HepG2 (cell line): ENCODE results near the gene KCTD6. TPM values are rescaled to one million over a fixed set of nuclear protein-coding genes. Genes with fewer than 3 reads are reported as not detected.

ENCODE experiments used
- BORCS8-MEF2B ChIP-seq: sonication (generic); formaldehyde crosslinking; IDR thresholded peaks from 2 replicates; pipeline ENCODE4 v1.8.0; 2022; ENCODE audit warnings: mild to moderate bottlenecking, missing genetic modification reagents
- FOXM1 ChIP-seq: sonication (generic); formaldehyde crosslinking; IDR thresholded peaks from 2 replicates; pipeline ENCODE4 v1.5.0; 2020; ENCODE audit warnings: missing genetic modification reagents
- GPBP1L1 ChIP-seq: sonication (generic); formaldehyde crosslinking; IDR thresholded peaks from 2 replicates; pipeline ENCODE4 v1.5.0; 2020; ENCODE audit warnings: mild to moderate bottlenecking, missing genetic modification reagents
- HNF4G ChIP-seq, 2 experiments: sonication (generic) in 1 of 2; formaldehyde crosslinking in 1 of 2; IDR thresholded peaks; 2 replicates each; pipeline versions ENCODE4 v1.4.0 to v1.6.1; 2011 to 2020; ENCODE audit warnings: borderline replicate concordance in 2 of 2, low read depth in 2 of 2, mild to moderate bottlenecking in 2 of 2, low read length in 1 of 2, missing genetic modification reagents in 1 of 2, moderate library complexity in 1 of 2
- JUN ChIP-seq: sonication (generic); formaldehyde crosslinking; IDR thresholded peaks from 2 replicates; pipeline ENCODE4 v1.4.0; 2020; ENCODE audit warnings: mild to moderate bottlenecking, missing genetic modification reagents
- PAWR ChIP-seq: sonication (generic); formaldehyde crosslinking; IDR thresholded peaks from 2 replicates; pipeline ENCODE4 v1.4.0; 2020; ENCODE audit warnings: missing genetic modification reagents, mild to moderate bottlenecking, borderline replicate concordance
- POLR2AphosphoS5 ChIP-seq: IDR thresholded peaks from 2 replicates; pipeline ENCODE4 v1.6.1; 2012; ENCODE audit warnings: low read depth, low read length
- TARDBP ChIP-seq: sonication (generic); formaldehyde crosslinking; IDR thresholded peaks from 2 replicates; pipeline ENCODE4 v1.8.0; 2022; ENCODE audit warnings: mild to moderate bottlenecking, missing genetic modification reagents
- TSC22D2 ChIP-seq: sonication (generic); formaldehyde crosslinking; IDR thresholded peaks from 2 replicates; pipeline ENCODE4 v1.5.1; 2020; ENCODE audit warnings: missing genetic modification reagents, mild to moderate bottlenecking, borderline replicate concordance
- ZBTB3 ChIP-seq: sonication (generic); formaldehyde crosslinking; IDR thresholded peaks from 2 replicates; pipeline ENCODE4 v1.4.0; 2020; ENCODE audit warnings: low read depth, mild to moderate bottlenecking, moderate library complexity, missing genetic modification reagents, borderline replicate concordance
- ZKSCAN5 ChIP-seq: sonication (generic); formaldehyde crosslinking; IDR thresholded peaks from 2 replicates; pipeline ENCODE4 v1.5.1; 2020; ENCODE audit warnings: mild to moderate bottlenecking, missing genetic modification reagents
- ZNF180 ChIP-seq: sonication (generic); formaldehyde crosslinking; IDR thresholded peaks from 2 replicates; pipeline ENCODE4 v1.4.0; 2020; ENCODE audit warnings: low read depth, missing genetic modification reagents, borderline replicate concordance
- ZNF256 ChIP-seq: sonication (generic); formaldehyde crosslinking; conservative IDR thresholded peaks from 2 replicates; pipeline ENCODE4 v1.4.0; 2020; ENCODE audit warnings: missing genetic modification reagents
- ZNF558 ChIP-seq: sonication (generic); formaldehyde crosslinking; IDR thresholded peaks from 2 replicates; pipeline ENCODE4 v1.9.0; 2022; ENCODE audit warnings: mild to moderate bottlenecking, missing genetic modification reagents, borderline replicate concordance
- ZNF788 ChIP-seq: sonication (generic); formaldehyde crosslinking; IDR thresholded peaks from 2 replicates; pipeline ENCODE4 v1.5.0; 2020; ENCODE audit warnings: mild to moderate bottlenecking, missing genetic modification reagents, borderline replicate concordance
- ZNF83 ChIP-seq: sonication (generic); formaldehyde crosslinking; IDR thresholded peaks from 2 replicates; pipeline ENCODE4 v1.4.0; 2020; ENCODE audit warnings: missing genetic modification reagents, mild to moderate bottlenecking, borderline replicate concordance
- polyA plus RNA-seq, 8 experiments: library from polyadenylated mRNA; depleted of rRNA in 3 of 8; stranded (reverse) in 7 of 8; unstranded in 1 of 8; fragments of >200 nt; fragmentation: Illumina TruSeq in 4 of 8; extraction: Trizol in 4 of 8; gene quantifications; 2 replicates each; pipeline versions ENCODE4 v1.2.1 to v1.2.3, GENCODE V29; 2011 to 2016; ENCODE audit warnings: low read depth in 4 of 8, missing spikeins in 1 of 8, mixed read lengths in 1 of 8; ENCODE audit not compliant: insufficient read depth in 1 of 8
- total RNA-seq, 5 experiments: library from RNA; depleted of rRNA; stranded (reverse); fragments of >200 nt; fragmentation: Illumina TruSeq; extraction: Trizol; gene quantifications; 2 replicates each; pipeline ENCODE4 v1.2.3, GENCODE V29; 2016; ENCODE audit warnings: low read depth in 1 of 5
- TF ChIP-seq, protein P1 (sequence below): IDR thresholded peaks from 2 replicates; pipeline ENCODE4 v1.6.1; 2016; ENCODE audit warnings: low read depth, missing genetic modification reagents, missing compliant biosample characterization
- TF ChIP-seq, protein P2 (sequence below): sonication (generic); formaldehyde crosslinking; IDR thresholded peaks from 2 replicates; pipeline ENCODE4 v1.4.0; 2020; ENCODE audit warnings: mild to moderate bottlenecking, missing genetic modification reagents

KCTD6 gene
- total and polyA plus RNA-seq, 2 of the 13 experiments (the other 11 are each of a cell fraction or from before 2014, with no cell fraction given): 13.4 to 14.2 TPM

DNA sequence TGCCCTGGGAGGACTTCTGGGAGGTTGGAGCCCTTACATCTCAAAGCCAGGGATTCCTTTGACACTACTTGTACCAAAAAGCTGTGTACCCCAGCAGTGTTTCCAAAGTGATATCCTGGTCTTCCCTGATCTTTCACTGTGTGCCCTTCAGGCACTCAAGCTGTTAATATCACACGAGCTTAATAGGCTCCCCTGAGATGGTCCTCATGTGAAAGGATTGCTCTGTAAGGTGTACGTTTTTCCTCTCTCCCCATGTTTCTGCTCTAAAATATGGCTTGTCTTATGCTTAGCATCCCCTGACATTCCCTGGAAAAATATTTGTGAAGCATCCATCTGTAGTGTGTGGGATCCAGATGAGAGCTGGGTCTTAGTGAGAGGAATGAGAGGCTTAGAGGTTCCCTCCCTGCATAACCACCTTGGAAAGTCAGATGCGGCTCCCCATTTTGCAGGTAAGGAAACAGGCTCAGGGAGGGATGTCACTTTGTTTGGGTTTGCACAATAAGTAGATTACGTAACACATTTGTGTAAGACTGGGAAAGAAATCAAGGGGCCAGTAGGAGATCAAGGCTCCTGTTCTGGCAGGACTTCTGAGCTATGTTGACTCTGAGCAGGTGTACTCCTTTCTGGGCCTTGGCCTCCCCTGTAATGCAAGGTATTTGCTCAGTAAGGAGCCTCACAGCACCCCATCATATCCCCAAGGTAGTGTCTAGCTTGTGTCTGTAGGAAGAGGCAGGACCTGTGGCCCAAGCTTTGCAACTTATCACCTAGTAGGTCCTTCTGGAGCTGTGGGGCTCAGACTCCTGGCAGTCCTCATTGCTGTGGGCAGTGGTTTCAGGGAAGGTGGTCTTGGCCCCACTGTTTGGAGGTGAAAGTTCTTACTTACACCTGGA, 45.8 kb downstream of the KCTD6 start (continued):
- TF ChIP-seq, protein P1, sequence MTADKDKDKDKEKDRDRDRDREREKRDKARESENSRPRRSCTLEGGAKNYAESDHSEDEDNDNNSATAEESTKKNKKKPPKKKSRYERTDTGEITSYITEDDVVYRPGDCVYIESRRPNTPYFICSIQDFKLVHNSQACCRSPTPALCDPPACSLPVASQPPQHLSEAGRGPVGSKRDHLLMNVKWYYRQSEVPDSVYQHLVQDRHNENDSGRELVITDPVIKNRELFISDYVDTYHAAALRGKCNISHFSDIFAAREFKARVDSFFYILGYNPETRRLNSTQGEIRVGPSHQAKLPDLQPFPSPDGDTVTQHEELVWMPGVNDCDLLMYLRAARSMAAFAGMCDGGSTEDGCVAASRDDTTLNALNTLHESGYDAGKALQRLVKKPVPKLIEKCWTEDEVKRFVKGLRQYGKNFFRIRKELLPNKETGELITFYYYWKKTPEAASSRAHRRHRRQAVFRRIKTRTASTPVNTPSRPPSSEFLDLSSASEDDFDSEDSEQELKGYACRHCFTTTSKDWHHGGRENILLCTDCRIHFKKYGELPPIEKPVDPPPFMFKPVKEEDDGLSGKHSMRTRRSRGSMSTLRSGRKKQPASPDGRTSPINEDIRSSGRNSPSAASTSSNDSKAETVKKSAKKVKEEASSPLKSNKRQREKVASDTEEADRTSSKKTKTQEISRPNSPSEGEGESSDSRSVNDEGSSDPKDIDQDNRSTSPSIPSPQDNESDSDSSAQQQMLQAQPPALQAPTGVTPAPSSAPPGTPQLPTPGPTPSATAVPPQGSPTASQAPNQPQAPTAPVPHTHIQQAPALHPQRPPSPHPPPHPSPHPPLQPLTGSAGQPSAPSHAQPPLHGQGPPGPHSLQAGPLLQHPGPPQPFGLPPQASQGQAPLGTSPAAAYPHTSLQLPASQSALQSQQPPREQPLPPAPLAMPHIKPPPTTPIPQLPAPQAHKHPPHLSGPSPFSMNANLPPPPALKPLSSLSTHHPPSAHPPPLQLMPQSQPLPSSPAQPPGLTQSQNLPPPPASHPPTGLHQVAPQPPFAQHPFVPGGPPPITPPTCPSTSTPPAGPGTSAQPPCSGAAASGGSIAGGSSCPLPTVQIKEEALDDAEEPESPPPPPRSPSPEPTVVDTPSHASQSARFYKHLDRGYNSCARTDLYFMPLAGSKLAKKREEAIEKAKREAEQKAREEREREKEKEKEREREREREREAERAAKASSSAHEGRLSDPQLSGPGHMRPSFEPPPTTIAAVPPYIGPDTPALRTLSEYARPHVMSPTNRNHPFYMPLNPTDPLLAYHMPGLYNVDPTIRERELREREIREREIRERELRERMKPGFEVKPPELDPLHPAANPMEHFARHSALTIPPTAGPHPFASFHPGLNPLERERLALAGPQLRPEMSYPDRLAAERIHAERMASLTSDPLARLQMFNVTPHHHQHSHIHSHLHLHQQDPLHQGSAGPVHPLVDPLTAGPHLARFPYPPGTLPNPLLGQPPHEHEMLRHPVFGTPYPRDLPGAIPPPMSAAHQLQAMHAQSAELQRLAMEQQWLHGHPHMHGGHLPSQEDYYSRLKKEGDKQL (CRISPR knock-in tag): no peak
- TF ChIP-seq FOXM1 (CRISPR knock-in tag) (no peak), TSC22D2 (CRISPR knock-in tag) (no peak), ZNF256 (CRISPR knock-in tag) (0 out of 2 replicates have a peak, but pooled peaks have one; percentile 41), POLR2AphosphoS5 (0 out of 2 replicates have a peak, but pooled peaks have one; percentile 1), BORCS8-MEF2B (0 out of 2 replicates have a peak, but pooled peaks have one; percentile 7), HNF4G (IDR thresholded peaks at IDR 0.05; ENCODE audit: borderline replicate concordance, low read depth, low read length) (no peak), HNF4G (CRISPR knock-in tag; IDR thresholded peaks at IDR 0.05; ENCODE audit: borderline replicate concordance, low read depth) (0 out of 2 replicates have a peak, but pooled peaks have one; percentile 3), JUN (no peak), ZNF558 (CRISPR knock-in tag) (no peak), ZKSCAN5 (no peak), ZBTB3 (CRISPR knock-in tag) (no peak), PAWR (no peak), ZNF788 (CRISPR knock-in tag) (no peak), GPBP1L1 (CRISPR knock-in tag) (no peak), ZNF83 (CRISPR knock-in tag) (no peak), TARDBP (CRISPR knock-in tag) (peak; percentile 35; the same call in 1 of the 2 replicates), ZNF180 (no peak)
- TF ChIP-seq, protein P2, sequence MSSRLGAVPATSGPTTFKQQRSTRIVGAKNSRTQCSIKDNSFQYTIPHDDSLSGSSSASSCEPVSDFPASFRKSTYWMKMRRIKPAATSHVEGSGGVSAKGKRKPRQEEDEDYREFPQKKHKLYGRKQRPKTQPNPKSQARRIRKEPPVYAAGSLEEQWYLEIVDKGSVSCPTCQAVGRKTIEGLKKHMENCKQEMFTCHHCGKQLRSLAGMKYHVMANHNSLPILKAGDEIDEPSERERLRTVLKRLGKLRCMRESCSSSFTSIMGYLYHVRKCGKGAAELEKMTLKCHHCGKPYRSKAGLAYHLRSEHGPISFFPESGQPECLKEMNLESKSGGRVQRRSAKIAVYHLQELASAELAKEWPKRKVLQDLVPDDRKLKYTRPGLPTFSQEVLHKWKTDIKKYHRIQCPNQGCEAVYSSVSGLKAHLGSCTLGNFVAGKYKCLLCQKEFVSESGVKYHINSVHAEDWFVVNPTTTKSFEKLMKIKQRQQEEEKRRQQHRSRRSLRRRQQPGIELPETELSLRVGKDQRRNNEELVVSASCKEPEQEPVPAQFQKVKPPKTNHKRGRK (CRISPR knock-in tag): no peak
